OCI-LY3 (cell line): ENCODE measurements around the gene GGA2.

Experiments
- EZH2phosphoT487 ChIP-seq: fragments of 200-600 bp; shearing (Covaris generic); IDR thresholded peaks from 2 replicates; pipeline ENCODE4 v1.6.1; 2018; ENCODE audit warnings: antibody characterized with exemption, mixed run types, low read depth
- TF ChIP-seq, protein P1 (sequence below): fragments of 200-600, 300-600 bp; sonication (generic); IDR thresholded peaks from 2 replicates; pipeline ENCODE4 v1.5.1; 2014; ENCODE audit warnings: antibody characterized with exemption, low read length, low read depth

DNA sequence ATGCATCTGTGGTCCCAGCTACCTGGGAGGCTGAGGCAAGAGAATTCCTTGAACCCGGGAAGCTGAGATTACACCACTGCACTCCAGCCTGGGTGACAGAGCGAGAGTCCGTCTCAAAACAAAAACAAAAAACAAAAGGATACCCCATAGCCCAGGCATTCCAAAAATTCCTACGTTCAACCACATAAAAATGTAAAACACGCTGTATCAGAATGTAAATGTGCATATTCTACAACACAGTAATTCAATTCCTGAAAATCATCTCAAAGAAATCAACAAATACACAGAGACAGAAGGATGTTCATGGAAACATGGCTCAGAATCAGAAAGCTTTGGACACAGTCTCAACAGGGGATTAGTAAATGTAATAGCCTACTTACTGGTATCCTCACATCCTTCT, 90.3 kb downstream of the GGA2 start:
- TF ChIP-seq, protein P1, sequence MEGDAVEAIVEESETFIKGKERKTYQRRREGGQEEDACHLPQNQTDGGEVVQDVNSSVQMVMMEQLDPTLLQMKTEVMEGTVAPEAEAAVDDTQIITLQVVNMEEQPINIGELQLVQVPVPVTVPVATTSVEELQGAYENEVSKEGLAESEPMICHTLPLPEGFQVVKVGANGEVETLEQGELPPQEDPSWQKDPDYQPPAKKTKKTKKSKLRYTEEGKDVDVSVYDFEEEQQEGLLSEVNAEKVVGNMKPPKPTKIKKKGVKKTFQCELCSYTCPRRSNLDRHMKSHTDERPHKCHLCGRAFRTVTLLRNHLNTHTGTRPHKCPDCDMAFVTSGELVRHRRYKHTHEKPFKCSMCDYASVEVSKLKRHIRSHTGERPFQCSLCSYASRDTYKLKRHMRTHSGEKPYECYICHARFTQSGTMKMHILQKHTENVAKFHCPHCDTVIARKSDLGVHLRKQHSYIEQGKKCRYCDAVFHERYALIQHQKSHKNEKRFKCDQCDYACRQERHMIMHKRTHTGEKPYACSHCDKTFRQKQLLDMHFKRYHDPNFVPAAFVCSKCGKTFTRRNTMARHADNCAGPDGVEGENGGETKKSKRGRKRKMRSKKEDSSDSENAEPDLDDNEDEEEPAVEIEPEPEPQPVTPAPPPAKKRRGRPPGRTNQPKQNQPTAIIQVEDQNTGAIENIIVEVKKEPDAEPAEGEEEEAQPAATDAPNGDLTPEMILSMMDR, result no peak
- TF ChIP-seq EZH2phosphoT487, result no peak
